Stimulated activated CD4-positive, alpha-beta T cell treated with anti-CD3 and anti-CD28 coated beads, Interleukin-15, amount 100 ng/mL, for 24 hours (primary cell): ENCODE results near the gene ILF3.

Source experiments
- DNase-seq: peaks from one replicate; pipeline ENCODE4 v3.0.0-alpha.2; 2020

Gene ILF3

DNA sequence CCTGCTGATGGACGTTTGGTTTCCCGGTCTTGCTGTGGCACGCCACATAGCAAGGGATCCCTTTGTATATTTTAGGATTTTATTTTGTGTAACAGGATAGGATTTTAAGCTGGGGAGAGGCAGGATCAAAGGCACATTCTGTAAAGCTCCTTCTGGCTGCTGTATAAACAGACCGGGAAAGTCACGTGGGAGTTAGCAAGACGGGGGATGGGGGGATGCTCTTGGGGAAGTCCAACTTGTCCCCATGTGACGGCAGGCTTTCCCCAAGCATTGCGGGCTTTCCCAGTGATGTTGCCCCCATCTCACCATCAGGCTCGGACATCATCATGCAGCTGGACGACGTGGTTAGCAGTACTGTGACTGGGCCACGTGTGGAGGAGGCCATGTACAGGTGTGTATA lies 52.8 kb downstream of the ILF3 start:
- no peak for DNase-seq

DNA sequence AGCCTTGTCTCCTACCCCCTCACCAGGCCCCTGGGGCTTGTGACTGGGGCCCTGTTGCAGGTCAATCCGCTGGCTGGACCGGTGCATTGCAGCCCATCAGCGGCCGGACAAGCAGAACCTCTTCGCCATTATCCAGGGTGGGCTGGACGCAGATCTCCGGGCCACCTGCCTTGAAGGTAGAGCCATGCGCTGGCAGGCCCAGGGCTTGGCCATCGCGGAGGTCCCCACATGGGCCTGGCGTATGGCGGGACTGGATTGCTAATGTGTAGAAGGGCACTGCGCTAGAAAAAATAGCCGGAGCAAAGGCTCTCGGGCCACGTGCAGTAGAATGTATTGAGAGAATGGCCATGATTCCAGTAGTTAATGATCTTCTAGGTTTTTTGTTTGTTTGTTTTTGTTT lies 53.3 kb downstream of the ILF3 start:
- DNase-seq = no peak

DNA sequence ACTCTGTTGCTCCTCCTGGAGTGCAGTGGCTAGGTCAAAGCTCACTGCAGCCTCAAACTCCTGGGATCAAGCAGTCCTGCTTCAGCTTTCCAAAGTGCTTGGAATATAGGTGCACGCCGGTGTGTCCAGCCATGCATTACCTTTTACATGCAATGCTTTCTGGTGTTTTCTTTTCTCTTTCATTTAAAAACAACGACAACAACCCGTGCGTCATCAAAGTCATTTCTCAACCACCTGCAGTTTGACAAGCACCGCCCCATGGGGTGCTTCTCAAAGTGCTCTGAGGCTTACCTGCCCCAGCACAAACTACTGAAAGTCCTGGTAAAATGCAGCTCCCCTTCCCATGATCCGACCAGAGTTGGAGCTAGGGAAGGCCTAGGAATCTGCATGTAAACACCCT lies 54.1 kb downstream of the ILF3 start:
- DNase-seq = no peak

DNA sequence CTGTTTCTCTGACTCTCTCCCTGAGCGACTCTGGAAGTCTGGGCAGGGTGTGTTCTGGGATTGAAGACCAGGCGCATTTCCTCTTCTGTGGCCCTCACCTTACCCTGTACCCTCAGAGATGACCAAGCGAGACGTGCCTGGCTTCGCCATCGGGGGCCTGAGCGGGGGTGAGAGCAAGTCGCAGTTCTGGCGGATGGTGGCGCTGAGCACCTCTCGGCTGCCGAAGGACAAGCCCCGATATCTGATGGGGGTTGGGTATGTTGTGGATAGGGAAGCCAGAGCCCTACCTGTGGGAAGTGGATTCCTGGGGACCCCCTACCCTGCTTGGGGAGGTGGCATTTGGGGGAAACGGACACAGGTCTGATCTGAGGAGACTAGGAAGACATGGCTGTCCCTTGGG lies 57.9 kb downstream of the ILF3 start:
- DNase-seq = no peak

DNA sequence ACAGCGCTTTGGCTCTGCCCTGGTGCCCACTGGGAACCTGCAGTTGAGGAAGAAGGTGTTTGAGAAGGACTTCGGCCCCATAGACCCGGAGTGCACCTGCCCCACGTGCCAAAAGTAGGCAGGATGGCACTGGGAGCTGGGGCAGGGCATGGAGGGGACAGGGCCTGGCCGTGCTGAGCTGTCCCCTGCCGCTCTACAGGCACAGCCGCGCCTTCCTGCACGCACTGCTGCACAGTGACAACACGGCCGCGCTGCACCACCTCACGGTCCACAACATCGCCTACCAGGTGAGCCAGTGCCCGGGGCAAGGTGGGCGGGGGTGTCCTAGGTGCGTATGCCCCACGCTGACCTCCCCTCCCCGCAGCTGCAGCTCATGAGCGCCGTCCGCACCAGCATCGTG lies 58.6 kb downstream of the ILF3 start:
- DNase-seq = no peak

DNA sequence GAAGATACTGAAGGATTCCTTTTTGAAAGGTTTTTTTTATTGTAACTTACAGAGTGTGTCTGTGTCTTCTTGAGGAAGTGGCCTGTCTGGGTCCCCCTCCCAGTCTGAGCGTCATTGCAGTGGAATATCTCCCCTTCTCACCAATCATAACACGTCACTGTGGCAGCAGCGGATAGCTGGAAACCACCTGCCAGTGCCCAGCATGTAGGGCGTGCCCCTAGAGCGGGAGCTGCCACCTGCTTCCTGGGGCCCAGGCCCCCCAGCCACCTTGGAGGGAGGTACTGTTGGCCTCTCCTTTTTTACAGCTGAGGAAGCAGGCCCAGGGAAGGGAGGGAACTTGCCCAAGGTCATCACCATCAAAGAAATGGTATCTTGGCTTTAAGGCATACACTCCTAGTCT lies 59.2 kb downstream of the ILF3 start:
- no peak for DNase-seq

DNA sequence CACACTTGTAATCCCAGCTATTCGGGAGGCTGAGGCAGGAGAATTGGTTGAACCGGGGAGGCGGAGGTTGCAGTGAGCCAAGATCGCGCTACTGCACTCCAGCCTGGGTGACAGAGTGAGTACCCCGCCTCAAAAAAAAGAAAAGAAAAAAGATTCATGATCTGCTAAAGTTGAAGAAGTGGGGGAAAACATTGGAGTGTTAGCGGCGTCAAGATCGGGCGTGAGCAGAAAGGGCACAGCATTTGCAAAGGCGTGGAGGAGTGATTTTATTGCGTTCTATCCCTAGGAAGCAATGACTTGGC lies 62.9 kb downstream of the ILF3 start:
- DNase-seq = no peak

DNA sequence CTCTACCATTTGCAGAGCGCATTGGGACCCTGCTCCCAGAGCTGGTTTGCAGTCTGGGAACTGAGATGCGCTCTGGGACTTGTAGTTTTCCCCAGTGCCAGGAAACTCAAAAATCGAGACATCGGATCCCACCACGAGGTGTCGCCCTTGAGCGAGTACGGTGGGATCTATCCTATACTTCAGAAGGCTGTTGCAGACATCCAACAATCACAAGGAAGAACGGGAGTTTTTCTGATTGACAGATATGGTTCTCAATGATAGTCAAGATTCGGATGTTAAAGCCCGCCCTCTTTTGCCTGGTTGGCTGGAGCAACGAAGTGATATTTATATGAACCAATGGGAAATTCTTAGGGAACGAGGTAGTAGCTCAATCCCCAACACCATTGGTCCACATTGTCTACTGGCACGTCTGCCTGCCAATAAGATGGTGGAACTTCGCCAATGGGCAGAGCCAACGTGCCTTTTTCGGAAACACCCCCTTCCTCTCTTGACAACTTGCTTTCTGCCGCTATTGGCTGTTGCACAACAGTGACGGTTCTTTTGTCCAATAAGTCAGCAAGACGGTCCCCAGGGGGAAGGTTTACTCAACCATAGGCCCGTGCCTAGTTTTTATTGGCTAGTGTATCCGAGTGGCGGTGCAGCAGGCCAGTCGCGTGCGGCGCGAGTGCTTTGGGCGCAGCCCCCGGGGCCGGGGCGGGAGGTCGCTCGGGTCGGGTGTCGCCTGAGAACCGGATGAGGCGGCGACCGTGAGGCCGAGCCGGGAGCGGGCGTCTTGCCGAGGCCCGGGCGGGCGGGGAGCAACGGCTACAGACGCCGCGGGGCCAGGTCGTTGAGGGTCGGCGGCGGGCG lies 63.4 kb downstream of the ILF3 start, which contains the start of gene DNM2:
DNM2 (plus strand) TSS at position 724 of the 849 bp plus-strand sequence. CDS start 164 bp downstream, outside the sequence.
- peak; percentile 98 for DNase-seq

DNA sequence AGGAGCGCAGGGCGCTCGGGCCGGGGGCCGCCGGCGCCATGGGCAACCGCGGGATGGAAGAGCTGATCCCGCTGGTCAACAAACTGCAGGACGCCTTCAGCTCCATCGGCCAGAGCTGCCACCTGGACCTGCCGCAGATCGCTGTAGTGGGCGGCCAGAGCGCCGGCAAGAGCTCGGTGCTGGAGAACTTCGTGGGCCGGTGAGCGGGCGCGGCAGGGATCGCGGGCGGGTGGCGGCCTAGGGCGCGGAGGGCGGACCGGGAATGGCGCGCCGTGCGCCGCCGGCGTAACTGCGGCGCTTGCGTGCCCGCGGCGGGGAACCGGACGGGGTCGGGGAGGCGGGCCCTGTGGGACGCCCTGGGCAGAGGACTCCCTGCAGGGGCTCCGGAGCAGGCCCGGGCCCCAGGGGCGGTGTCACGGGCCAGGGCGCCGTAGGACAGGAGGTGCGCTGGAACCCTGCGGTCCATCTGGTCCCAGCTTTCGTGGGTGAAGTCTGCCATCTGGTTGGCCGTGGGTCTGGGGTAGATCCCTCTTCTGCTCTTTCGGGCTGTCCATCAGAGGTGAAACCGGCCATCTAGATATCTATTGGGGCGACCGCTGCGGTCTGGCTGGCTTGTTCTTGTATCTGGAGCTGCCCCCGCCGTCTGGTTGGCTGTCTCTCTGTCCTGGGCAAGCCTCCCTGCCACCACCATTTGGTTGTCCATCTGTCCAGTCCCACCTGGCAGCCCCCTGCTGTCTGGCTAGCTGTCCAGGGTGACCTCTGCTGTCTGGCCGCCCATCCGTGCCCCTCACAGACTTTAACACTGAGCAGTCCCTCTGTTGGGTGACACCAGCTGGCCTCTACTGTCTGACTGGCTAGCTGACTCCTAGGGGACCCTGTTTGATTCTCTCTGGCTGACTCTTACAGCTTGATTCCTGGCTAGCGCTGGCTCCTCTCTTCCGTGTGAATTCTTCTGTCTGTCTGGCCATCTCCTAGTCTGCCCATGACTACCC lies 64.4 kb downstream of the ILF3 start:
- peak; percentile 72 for DNase-seq

DNA sequence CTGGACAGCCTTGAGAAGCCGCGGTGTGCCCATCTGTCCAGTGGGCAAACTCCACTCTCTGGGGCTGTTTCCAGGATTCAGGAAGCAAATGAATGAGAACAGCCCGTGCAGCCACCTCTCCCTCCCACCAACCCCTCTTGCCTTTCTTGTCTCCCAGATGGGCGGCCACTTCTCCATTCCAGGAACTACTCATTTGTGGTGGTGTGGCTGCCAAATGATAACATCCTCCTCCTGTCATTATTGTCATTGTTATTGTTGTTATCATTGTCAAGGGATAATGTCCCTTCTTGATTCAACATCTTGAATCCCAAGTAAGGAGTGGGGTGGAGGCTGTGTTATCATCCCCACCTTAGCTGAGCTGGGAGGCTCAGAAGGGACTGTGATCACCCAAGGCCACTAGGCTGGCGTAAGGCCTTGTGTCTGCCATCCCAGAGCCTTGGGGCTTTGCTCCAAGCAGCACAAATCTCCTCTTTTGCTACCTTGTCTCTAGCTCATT lies 65.4 kb downstream of the ILF3 start:
- no peak for DNase-seq

DNA sequence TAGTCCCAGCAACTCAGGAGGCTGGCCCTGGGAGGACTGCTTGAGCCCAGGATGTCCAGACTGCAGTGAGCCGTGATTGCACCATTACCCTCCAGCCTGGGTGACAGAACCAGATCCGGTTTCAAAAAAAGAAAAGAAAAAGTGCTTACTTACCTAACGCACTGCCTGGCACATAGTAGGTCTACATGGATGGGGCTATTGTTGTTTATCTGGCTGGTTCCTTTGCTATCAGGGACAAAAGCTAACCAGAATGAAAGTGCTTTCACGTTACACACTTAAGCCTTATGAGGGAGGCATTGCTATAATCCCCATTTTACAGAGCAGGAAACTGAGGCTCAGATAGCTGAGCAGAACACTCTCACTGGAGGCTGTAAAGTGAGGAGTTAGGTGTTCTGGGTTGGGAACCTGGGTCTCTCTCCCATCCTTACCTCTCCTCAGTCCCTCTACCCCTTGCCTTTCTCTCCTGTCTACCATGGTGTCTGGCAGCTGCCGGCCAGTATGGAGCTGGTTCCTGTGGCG lies 66.5 kb downstream of the ILF3 start:
- DNase-seq = no peak

DNA sequence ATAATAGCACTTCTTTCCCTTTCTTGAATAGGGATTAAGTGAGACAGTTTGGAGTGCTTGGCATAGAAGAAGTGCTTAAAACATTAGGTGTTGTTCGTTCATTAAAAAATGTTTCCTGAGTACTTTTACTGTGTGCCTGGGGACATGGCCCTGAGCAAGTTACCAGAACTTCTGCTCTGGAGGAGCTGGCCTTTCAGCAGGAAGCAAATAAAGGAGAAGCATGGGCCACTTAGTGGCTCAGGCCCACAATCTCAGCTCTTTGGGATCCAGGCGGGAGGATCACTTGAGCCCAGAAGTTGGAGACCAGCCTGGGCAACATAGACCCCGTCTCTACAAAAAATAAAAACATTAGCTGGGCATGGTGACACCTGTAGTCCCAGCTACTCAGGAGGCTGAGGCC lies 69.4 kb downstream of the ILF3 start:
- DNase-seq = no peak

DNA sequence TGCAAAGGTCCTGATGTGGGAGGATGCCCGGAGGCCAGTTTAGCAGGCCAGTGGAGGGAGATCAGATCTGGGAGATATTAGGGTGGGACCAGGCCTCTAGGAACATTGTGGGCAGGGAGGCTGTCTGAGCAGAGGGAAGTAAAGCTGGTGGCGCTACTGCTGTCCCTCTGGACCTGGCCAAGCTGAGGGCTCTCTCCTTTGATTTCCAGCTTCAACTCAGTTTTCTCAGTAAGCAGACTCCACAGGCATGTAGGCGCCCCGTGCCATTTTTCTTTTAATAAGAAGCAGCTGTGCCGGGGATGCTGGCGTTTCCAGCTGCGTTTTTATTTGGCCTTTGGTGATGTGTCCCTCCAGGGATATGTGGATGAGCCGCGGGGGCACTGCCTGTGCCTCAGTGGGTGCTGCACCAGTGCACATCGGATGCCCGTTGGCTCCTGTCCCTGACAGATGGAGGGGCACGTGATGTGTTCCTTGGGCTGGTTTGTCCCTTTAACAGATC lies 70.5 kb downstream of the ILF3 start:
- DNase-seq = no peak

DNA sequence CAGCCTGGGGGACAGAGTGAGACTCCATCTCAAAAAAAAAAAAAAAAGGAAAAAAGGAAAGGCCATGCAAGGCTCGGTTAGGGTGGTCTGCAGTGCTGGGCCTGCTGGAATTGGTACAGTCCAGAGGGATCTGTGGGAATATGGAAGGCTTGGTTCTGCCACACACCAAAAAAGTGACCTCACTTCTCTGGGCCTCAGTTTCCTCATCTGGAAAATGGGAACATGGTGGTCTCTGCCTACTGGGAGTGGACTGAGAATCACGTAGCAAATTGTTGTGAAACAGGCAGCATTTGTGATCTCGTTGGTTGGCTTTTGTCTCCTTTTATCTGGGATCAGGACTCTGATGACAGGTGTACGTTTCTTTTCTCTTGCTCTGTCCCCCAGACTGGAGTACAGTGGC lies 71.3 kb downstream of the ILF3 start:
- DNase-seq = no peak

DNA sequence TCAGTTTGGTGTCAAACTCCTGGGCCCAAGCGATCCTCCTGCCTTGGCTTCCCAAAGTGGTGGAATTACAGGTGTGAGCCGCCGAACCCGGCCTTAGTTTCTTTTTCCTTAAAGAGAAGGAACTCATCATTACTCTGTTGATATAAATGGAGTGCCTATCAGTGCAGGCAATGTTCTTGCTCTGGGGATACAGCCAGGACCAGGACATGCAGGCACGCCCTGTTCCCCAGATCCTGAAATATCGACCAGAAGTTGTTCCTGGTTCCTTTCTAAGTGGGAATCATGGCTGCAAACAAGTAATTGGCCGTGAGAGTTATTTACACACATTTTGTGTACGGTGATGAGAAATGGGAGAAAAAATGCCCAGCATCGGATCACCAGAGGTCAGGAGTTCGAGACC lies 72.1 kb downstream of the ILF3 start:
- no peak for DNase-seq

DNA sequence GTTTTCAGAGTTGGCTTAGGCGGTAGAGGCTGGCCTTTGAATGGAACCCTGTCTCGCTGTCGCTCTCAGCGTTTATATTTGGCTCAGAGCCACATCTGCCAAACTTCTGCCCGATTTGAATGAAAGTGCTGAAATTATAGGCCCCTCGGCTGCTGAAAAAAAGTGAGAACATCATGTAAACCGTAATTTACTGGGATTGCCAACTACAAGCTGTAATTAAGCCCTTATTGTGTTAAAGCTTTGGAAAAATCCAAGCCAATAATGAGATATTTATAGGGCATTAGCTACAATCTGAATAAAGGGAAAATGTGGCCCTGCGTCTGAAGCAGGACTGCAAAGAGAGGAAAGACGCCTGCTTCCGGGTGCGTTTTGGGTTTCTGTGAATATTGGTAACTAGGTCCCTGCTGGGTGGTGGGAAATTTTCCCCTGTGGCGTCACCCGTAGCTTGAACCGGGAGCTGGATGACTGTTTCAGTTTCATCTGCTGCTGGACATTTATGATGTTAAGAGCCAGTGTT lies 73.6 kb downstream of the ILF3 start:
- no peak for DNase-seq

DNA sequence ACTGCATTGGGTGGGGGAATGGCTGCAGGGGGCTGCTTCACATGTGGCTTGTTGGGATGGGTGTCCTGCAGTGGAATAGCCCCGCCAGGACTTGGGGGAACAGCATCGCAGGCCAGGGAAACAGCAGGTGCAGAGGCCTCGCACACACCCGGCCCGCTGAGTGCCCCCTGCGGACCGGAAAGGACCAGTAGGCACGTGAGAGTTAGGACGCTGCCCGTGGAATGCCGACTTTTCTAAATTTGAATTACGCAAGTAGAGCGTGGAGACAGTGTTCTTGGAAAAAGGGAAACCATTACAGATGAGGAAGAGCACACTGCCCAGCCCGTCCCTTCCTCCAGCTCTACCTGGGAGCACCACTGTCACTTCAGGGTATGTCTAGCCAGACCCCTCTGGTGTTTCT lies 75.3 kb downstream of the ILF3 start:
- DNase-seq = no peak

DNA sequence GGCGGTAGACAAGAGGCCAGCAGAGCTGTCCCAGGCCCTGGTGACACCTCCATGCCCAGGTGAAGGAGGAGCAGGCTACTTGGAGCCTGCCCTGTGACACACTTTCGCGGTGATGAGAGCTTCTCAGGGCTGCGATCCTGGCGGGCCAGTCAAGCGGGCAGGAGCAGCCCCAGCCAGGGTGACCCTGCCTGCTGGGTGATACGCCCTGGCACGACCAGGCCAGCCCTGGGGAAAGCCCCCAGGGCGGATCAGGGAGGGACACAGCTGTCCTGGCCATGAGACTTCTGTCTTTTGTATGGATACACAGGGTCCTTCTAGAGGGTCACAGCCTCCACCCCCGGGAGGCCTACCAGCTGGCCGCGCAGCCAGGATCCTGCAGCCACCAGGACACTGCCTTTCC lies 76.8 kb downstream of the ILF3 start:
- DNase-seq = no peak

DNA sequence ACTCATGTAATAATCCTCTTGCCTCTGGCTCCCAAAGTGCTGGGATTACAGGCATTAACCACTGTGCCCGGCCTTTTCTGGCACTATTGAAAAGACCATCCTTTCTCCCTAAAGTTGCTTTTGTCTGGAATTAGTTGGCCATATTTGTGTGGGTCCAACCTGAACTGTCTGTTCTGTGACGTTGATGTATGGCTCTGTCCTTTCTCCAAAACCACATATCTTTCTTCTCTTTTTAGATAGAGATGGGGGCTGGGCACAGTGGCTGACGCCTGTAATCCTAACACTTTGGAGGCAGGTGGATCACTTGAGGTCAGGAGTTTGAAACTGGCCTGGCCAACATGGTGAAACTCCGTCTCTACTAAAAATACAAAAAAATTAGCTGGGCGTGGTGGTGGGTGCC lies 81.6 kb downstream of the ILF3 start:
- no peak for DNase-seq

DNA sequence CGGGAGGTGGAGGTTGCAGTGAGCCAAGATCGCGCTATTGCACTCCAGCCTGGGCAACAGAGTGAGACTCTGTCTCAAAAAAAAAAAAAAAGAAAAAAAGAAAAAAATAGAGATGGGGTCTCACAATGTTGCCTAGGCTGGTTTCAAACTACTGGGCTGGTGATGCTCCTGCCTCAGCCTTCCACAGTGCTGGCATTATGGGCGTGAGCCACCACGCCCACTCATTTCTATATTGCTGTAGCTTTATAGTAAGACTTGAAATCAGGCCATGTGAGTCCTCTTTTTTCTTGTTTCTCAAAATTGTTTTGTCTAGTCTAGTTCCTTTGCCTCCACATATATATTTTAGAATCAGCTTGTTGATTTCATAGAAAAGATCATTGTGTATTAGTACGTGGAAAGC lies 82.0 kb downstream of the ILF3 start:
- DNase-seq = no peak

DNA sequence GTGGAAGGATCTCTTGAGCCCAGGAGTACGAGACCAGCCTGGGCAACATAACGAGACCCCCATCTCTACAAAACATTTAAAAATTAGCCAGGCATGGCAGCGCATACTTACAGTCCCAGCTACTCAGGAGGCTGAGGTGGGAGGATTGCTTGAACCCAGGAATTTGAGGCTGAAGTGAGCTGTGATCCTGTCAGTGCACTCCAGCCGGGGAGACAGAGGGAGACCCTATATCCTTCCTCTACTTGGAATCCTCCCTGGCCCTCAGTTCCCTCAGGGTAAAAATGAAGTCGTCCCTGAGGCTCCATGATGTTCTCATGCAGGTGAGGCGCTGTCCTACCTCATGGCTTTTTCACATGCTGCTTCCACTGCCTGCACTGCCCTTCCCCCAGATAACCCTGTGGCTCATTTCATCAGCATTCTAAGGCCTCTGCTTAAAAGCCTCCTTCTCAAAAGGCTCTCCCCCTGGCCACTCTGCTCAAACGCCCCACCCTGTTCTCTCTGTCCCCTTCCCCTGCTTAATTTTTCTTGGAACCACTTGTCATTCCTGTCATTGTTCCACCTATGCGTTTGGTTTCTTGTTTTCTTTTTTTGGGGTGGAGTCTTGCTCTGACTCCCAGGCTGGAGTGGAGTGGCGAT lies 82.9 kb downstream of the ILF3 start:
- no peak for DNase-seq

DNA sequence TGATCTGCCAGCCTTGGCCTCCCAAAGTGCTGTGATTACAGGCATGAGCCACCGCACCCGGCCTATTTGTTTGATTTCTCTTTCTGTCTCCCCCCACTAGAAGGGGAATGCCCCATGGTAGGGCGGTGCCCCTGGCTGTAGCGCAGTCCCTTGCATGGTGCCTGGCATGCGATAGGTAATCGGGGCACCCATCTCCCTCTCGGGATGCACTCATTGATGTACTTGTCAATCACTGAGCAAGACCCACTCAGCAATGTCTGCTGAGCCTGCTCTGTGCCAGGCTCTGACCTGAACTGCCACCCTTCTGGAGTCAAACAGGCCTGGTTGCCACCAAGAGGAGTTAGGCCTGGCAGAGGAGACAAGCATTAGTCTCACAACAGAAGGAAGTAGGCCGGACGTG lies 83.6 kb downstream of the ILF3 start:
- DNase-seq = no peak

DNA sequence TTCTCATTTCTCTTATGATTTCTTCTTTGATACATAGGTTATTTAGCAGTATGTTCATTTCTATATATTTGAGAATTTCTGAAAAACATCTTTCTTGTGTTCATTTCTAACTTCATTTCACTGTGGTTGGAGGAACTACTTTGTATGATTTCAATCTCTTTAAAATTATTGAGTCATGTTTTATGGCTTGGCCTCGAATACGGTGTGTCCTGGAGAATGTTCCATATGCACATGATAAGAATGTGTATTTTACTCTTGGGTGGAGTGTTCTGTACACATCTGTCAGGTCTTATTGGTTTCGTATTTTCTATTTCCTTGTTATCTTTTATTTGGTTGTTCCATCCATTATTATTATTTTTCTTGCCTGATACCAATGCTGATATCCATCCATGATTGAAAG lies 86.7 kb downstream of the ILF3 start:
- no peak for DNase-seq
